K562 (cell line): ENCODE measurements around the gene HSPB6. TPM values are rescaled to one million over a fixed set of nuclear protein-coding genes. Genes with fewer than 3 reads are reported as not detected.

Source experiments
- ILK ChIP-seq: fragments of 450-650 bp; IDR thresholded peaks from 2 replicates; pipeline ENCODE4 v1.6.1; 2016; ENCODE audit warnings: missing genetic modification characterization, low read depth, mild to moderate bottlenecking, missing compliant biosample characterization, moderate library complexity, borderline replicate concordance
- MNT ChIP-seq, 2 experiments: fragments of 450-650 bp; conservative IDR thresholded peaks; 2 replicates each; pipeline ENCODE4 v1.6.1; 2017; ENCODE audit warnings: mild to moderate bottlenecking in 2 of 2, moderate library complexity in 2 of 2
- MTA3 ChIP-seq: fragments of 450-650 bp; formaldehyde crosslinking; IDR thresholded peaks from 2 replicates; pipeline ENCODE4 v1.6.1; 2017; ENCODE audit warnings: mild to moderate bottlenecking, borderline replicate concordance
- PHB2 ChIP-seq: fragments of 450-650 bp; IDR thresholded peaks from 2 replicates; pipeline ENCODE4 v1.6.1; 2017; ENCODE audit warnings: low read depth
- PTBP1 ChIP-seq: fragments of 200-400 bp; formaldehyde crosslinking; IDR thresholded peaks from 2 replicates; pipeline ENCODE4 v1.6.1; 2017; ENCODE audit warnings: low read depth, low read length
- RFX7 ChIP-seq: fragments of 250-450 bp; sonication (Bioruptor Pico); IDR thresholded peaks from 2 replicates; pipeline ENCODE4 v1.5.1; 2021; ENCODE audit warnings: mild to moderate bottlenecking
- SAFB2 ChIP-seq: fragments of 200-400 bp; formaldehyde crosslinking; IDR thresholded peaks from 2 replicates; pipeline ENCODE4 v1.6.1; 2018; ENCODE audit warnings: borderline replicate concordance, low read length, low read depth, moderate library complexity; ENCODE audit not compliant: severe bottlenecking
- STAG1 ChIP-seq: sonication (generic); formaldehyde crosslinking; IDR thresholded peaks from 2 replicates; pipeline ENCODE4 v1.5.0; 2020; ENCODE audit warnings: missing genetic modification reagents, borderline replicate concordance
- TBL1XR1 ChIP-seq, 2 experiments: IDR thresholded peaks; 2 replicates each; pipeline ENCODE4 v1.6.1; 2012; ENCODE audit warnings: improper control_type of control experiment in 2 of 2, low read length in 2 of 2, mild to moderate bottlenecking in 1 of 2
- ZNF165 ChIP-seq: fragments of 250-450 bp; sonication (Bioruptor Pico); IDR thresholded peaks from 2 replicates; pipeline ENCODE4 v1.4.0; 2020; ENCODE audit warnings: borderline replicate concordance
- polyA plus RNA-seq, 8 experiments: library from polyadenylated mRNA; depleted of rRNA in 4 of 8; stranded (reverse) in 5 of 8; unstranded in 3 of 8; fragments of >200 nt; fragmentation: Nextera tagmentation in 2 of 8; fragmentation: Illumina TruSeq in 1 of 8; extraction: Ambion mirVana in 2 of 8; extraction: Trizol in 1 of 8; gene quantifications; 2 replicates each; pipeline versions ENCODE4 v1.2.1 to v1.2.3, GENCODE V29; 2011 to 2014; ENCODE audit warnings: inconsistent platforms in 1 of 8, missing spikeins in 1 of 8
- total RNA-seq, 7 experiments: library from RNA; depleted of rRNA in 6 of 7; stranded (reverse); fragments of >200 nt in 6 of 7; fragmentation: Illumina TruSeq in 2 of 7; extraction: Trizol in 2 of 7; gene quantifications; 2 replicates each; pipeline versions ENCODE4 v1.2.1 to v1.2.3, GENCODE V29; 2011 to 2021; ENCODE audit warnings: low replicate concordance in 1 of 7
- TF ChIP-seq, protein P1 (sequence below): fragments of 450-650 bp; formaldehyde crosslinking; IDR thresholded peaks from 2 replicates; pipeline ENCODE4 v1.4.0; 2020; ENCODE audit warnings: mild to moderate bottlenecking, mixed read lengths
- TF ChIP-seq, protein P2 (sequence below), 2 experiments: fragments of 450-650 bp in 1 of 2; sonication (generic) in 1 of 2; formaldehyde crosslinking in 1 of 2; IDR thresholded peaks; 2 replicates each; pipeline versions ENCODE4 v1.7.1 to v1.9.0; 2016 to 2022; ENCODE audit warnings: inconsistent platforms in 1 of 2, mild to moderate bottlenecking in 1 of 2, missing genetic modification reagents in 1 of 2

Gene HSPB6
- total and polyA plus RNA-seq, 9 of the 15 experiments (the other 6 are each of a cell fraction or from before 2014, with no cell fraction given): 0.55 TPM; not detected in 8

GRCh38 chr19:35715981-35716800, 40.6 kb downstream of the HSPB6 start (continued):
- TF ChIP-seq SAFB2 (no peak), PTBP1 (0 out of 2 replicates have a peak, but pooled peaks have one; percentile 23), MNT (conservative IDR thresholded peaks at IDR 0.05) (no peak), ZNF165 (no peak), MTA3 (no peak), PHB2 (no peak), TBL1XR1 (IDR thresholded peaks at IDR 0.05; ENCODE audit: low read length in 2 of 2) (no peak), RFX7 (CRISPR knock-in tag) (no peak), ILK (tag) (no peak), STAG1 (CRISPR knock-in tag) (no peak)
- TF ChIP-seq, protein P1, sequence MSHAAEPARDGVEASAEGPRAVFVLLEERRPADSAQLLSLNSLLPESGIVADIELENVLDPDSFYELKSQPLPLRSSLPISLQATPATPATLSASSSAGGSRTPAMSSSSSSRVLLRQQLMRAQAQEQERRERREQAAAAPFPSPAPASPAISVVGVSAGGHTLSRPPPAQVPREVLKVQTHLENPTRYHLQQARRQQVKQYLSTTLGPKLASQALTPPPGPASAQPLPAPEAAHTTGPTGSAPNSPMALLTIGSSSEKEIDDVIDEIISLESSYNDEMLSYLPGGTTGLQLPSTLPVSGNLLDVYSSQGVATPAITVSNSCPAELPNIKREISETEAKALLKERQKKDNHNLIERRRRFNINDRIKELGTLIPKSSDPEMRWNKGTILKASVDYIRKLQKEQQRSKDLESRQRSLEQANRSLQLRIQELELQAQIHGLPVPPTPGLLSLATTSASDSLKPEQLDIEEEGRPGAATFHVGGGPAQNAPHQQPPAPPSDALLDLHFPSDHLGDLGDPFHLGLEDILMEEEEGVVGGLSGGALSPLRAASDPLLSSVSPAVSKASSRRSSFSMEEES: no peak
- TF ChIP-seq, protein P2, sequence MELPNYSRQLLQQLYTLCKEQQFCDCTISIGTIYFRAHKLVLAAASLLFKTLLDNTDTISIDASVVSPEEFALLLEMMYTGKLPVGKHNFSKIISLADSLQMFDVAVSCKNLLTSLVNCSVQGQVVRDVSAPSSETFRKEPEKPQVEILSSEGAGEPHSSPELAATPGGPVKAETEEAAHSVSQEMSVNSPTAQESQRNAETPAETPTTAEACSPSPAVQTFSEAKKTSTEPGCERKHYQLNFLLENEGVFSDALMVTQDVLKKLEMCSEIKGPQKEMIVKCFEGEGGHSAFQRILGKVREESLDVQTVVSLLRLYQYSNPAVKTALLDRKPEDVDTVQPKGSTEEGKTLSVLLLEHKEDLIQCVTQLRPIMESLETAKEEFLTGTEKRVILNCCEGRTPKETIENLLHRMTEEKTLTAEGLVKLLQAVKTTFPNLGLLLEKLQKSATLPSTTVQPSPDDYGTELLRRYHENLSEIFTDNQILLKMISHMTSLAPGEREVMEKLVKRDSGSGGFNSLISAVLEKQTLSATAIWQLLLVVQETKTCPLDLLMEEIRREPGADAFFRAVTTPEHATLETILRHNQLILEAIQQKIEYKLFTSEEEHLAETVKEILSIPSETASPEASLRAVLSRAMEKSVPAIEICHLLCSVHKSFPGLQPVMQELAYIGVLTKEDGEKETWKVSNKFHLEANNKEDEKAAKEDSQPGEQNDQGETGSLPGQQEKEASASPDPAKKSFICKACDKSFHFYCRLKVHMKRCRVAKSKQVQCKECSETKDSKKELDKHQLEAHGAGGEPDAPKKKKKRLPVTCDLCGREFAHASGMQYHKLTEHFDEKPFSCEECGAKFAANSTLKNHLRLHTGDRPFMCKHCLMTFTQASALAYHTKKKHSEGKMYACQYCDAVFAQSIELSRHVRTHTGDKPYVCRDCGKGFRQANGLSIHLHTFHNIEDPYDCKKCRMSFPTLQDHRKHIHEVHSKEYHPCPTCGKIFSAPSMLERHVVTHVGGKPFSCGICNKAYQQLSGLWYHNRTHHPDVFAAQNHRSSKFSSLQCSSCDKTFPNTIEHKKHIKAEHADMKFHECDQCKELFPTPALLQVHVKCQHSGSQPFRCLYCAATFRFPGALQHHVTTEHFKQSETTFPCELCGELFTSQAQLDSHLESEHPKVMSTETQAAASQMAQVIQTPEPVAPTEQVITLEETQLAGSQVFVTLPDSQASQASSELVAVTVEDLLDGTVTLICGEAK (IDR thresholded peaks at IDR 0.05): peak; percentile 34; the same call in 1 of the 2 replicates
- TF ChIP-seq, protein P2 (CRISPR knock-in tag; IDR thresholded peaks at IDR 0.05): no peak
